ENCODE data around the gene LRRTM1. TPM values are rescaled to one million over a fixed set of nuclear protein-coding genes. Genes with fewer than 3 reads are reported as not detected.
A peak's percentile ranks its signal among the peaks of the same experiment; 100 is the strongest.

LRRTM1 gene
- polyA plus RNA-seq, 1 of the 3 experiments (the other 2 are of a cell fraction), result 1.6 TPM

- TF ChIP-seq TAF1 (IDR thresholded peaks at IDR 0.05; ENCODE audit: borderline replicate concordance, low read depth, low read length) (no peak), USF2 (IDR thresholded peaks at IDR 0.05; ENCODE audit: borderline replicate concordance, low read depth, low read length) (no peak)
Observed at GRCh38 chr2:80351231-80351630, 46.7 kb upstream of the LRRTM1 start (continued).

GRCh38 chr2:80348953-80349352 lies 44.4 kb upstream of the LRRTM1 start:
- no peak overlapping the region for H3K9ac ChIP-seq
- 0 out of 2 replicates have a peak overlapping the region, but pooled peaks have one; percentile 18 for H2AFZ ChIP-seq (ENCODE audit: low read depth)
- no peaks in the 10 kb centered on the region for H3K27me3 ChIP-seq (ENCODE audit: insufficient read depth)
- ChIA-PET POLR2A (no interaction called here), CTCF (interaction anchor here (0.8 to 3.1 kb wide), 3 partner anchors 21 to 150 kb away, joined by 3 to 9 read pairs (median 7); no protein-coding TSS in a partner anchor)
- no peaks in the 10 kb centered on the region for H3K9me2 ChIP-seq
- no peak overlapping the region for H3K4me3 ChIP-seq (ENCODE audit: low read depth in 2 of 2, low read length in 1 of 2)
- H3K27ac ChIP-seq (ENCODE audit: low read depth in 2 of 2, low read length in 1 of 2), result no peak overlapping the region; a peak in 1 of 4 replicates
- no peaks in the 10 kb centered on the region for H3K36me3 ChIP-seq (replicated peaks in 1 of 2; ENCODE audit: control insufficient read depth in 1 of 2, insufficient read depth in 2 of 2, low read length in 1 of 2)
- H4K20me1 ChIP-seq (ENCODE audit: insufficient read depth), result no peaks in the 10 kb centered on the region
- no peaks in the 10 kb centered on the region for H3F3A ChIP-seq (replicated peaks; ENCODE audit: insufficient read depth)
- no peaks in the 10 kb centered on the region for H3K9me3 ChIP-seq
- no peaks in the 10 kb centered on the region for H3K4me1 ChIP-seq (ENCODE audit: control insufficient read depth in 1 of 2, insufficient read depth in 2 of 2, low read depth in 1 of 2, low read length in 1 of 2)
- no peaks in the 10 kb centered on the region for H3K79me2 ChIP-seq (ENCODE audit: insufficient read depth)
- DNase-seq, result no peak
- TF ChIP-seq NRF1 (IDR thresholded peaks at IDR 0.05; ENCODE audit: low read depth, low read length), result no peak
- TF ChIP-seq ZBTB33 (IDR thresholded peaks at IDR 0.05; ENCODE audit: borderline replicate concordance, low read depth), result no peak
- no peak for TF ChIP-seq NFIC (IDR thresholded peaks at IDR 0.05; ENCODE audit: borderline replicate concordance)
- no peak for TF ChIP-seq USF2 (IDR thresholded peaks at IDR 0.05; ENCODE audit: borderline replicate concordance, low read depth, low read length)
- no peak for TF ChIP-seq FOXM1 (IDR thresholded peaks at IDR 0.05; ENCODE audit: low read depth)
- no peak for TF ChIP-seq EP300 (IDR thresholded peaks at IDR 0.05; ENCODE audit: borderline replicate concordance in 1 of 2, low read depth in 1 of 2, low read length in 1 of 2)
- no peak for TF ChIP-seq RXRA (IDR thresholded peaks at IDR 0.05; ENCODE audit: borderline replicate concordance, low read depth)
- TF ChIP-seq TCF12 (IDR thresholded peaks at IDR 0.05), result no peak
- no peak for TF ChIP-seq RAD21 (IDR thresholded peaks at IDR 0.05; ENCODE audit: low read length)
- TF ChIP-seq GATA2 (CRISPR knock-in tag; IDR thresholded peaks at IDR 0.05), result no peak
- no peak overlapping the region for H3K4me2 ChIP-seq

GRCh38 chr2:80348078-80348477 lies 43.5 kb upstream of the LRRTM1 start:
- no peaks in the 10 kb centered on the region for H3K79me2 ChIP-seq (ENCODE audit: insufficient read depth)
- H3F3A ChIP-seq (replicated peaks; ENCODE audit: insufficient read depth), result no peaks in the 10 kb centered on the region
- no peak overlapping the region for H3K27ac ChIP-seq (ENCODE audit: low read depth in 2 of 2, low read length in 1 of 2)
- H3K9ac ChIP-seq, result no peak overlapping the region
- no peaks in the 10 kb centered on the region for H3K9me2 ChIP-seq
- ChIA-PET CTCF (interaction anchor here (0.7 to 3.1 kb wide), 5 partner anchors 10 to 151 kb away, joined by 3 to 9 read pairs (median 4); no protein-coding TSS in a partner anchor), POLR2A (no interaction called here)
- no peaks in the 10 kb centered on the region for H3K9me3 ChIP-seq
- H4K20me1 ChIP-seq (ENCODE audit: insufficient read depth), result no peaks in the 10 kb centered on the region
- no peak overlapping the region for H2AFZ ChIP-seq (ENCODE audit: low read depth)
- TF ChIP-seq PBX3 (IDR thresholded peaks at IDR 0.05) (peak; percentile 32; the same call in 1 of the 2 replicates), EP300 (IDR thresholded peaks at IDR 0.05; ENCODE audit: borderline replicate concordance in 1 of 2, low read depth in 1 of 2, low read length in 1 of 2) (peak in 1 of 2 experiments; percentile 23; a peak in 2 of 4 replicates), GABPA (IDR thresholded peaks at IDR 0.05; ENCODE audit: low read depth) (no peak), TCF12 (IDR thresholded peaks at IDR 0.05) (peak; percentile 36; the same call in 1 of the 2 replicates)
- no peaks in the 10 kb centered on the region for H3K4me1 ChIP-seq (ENCODE audit: control insufficient read depth in 1 of 2, insufficient read depth in 2 of 2, low read depth in 1 of 2, low read length in 1 of 2)
- H3K4me3 ChIP-seq (ENCODE audit: low read depth in 2 of 2, low read length in 1 of 2), result no peak overlapping the region
- no peaks in the 10 kb centered on the region for H3K27me3 ChIP-seq (ENCODE audit: insufficient read depth)
- WGBS (ENCODE audit: low lambda C conversion rate), result 15% methylated on average over 1 of the region's 1 CpG
- DNase-seq, result no peak
- H3K36me3 ChIP-seq (replicated peaks in 1 of 2; ENCODE audit: control insufficient read depth in 1 of 2, insufficient read depth in 2 of 2, low read length in 1 of 2), result no peaks in the 10 kb centered on the region
- no peak overlapping the region for H3K4me2 ChIP-seq

All from SK-N-SH (cell line).